ENCODE results near the gene CADPS2.

The CADPS2 gene

GRCh38 chr7:122343601-122344302 lies 542.5 kb downstream of the CADPS2 start:
- TF ChIP-seq, protein P1, sequence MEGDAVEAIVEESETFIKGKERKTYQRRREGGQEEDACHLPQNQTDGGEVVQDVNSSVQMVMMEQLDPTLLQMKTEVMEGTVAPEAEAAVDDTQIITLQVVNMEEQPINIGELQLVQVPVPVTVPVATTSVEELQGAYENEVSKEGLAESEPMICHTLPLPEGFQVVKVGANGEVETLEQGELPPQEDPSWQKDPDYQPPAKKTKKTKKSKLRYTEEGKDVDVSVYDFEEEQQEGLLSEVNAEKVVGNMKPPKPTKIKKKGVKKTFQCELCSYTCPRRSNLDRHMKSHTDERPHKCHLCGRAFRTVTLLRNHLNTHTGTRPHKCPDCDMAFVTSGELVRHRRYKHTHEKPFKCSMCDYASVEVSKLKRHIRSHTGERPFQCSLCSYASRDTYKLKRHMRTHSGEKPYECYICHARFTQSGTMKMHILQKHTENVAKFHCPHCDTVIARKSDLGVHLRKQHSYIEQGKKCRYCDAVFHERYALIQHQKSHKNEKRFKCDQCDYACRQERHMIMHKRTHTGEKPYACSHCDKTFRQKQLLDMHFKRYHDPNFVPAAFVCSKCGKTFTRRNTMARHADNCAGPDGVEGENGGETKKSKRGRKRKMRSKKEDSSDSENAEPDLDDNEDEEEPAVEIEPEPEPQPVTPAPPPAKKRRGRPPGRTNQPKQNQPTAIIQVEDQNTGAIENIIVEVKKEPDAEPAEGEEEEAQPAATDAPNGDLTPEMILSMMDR (IDR thresholded peaks at IDR 0.05) = no peak
- H3K4me1 ChIP-seq (ENCODE audit: control insufficient read depth in 1 of 2, insufficient read depth in 1 of 2, low read depth in 1 of 2, low read length in 1 of 2) = no peaks in the 10 kb centered on the region

DNA sequence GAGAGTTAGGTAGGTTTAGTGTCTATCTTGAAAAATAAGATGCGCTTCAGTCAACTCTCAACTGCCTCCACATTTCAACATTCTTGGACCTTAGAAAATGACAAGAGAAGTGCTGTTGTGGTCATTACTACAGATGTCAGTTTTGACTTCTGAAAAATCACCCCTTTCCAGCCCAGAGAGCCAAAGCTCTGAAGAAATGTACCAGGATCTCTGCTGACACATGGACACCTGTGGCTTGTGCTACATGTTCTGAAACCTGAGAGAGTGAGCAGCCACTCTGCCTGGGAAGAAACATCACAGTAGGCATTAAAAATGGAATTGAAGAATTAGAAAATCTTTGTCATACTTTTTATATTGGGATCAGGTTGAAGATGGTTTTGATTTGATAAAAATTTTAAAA lies 545.8 kb downstream of the CADPS2 start:
- Histone ChIP-seq H3K9me3 (no peaks in the 10 kb centered on the region), H3K36me3 (no peaks in the 10 kb centered on the region), H3K4me1 (ENCODE audit: control insufficient read depth in 1 of 2, insufficient read depth in 1 of 2, low read depth in 1 of 2, low read length in 1 of 2) (no peaks in the 10 kb centered on the region), H3K27me3 (no peaks in the 10 kb centered on the region), H3K4me3 (ENCODE audit: low read depth in 1 of 2, low read length in 1 of 2) (no peak overlapping the region), H3K27ac (no peak overlapping the region)
- TF ChIP-seq, protein P1 (IDR thresholded peaks at IDR 0.05) = no peak

More at GRCh38 chr7:122343601-122344302, 542.5 kb downstream of the CADPS2 start:
- H3K36me3 ChIP-seq = no peaks in the 10 kb centered on the region
- H3K27me3 ChIP-seq = no peaks in the 10 kb centered on the region
- no peak overlapping the region for H3K4me3 ChIP-seq (ENCODE audit: low read depth in 1 of 2, low read length in 1 of 2)
- H3K27ac ChIP-seq = no peak overlapping the region
- no peaks in the 10 kb centered on the region for H3K9me3 ChIP-seq

DNA sequence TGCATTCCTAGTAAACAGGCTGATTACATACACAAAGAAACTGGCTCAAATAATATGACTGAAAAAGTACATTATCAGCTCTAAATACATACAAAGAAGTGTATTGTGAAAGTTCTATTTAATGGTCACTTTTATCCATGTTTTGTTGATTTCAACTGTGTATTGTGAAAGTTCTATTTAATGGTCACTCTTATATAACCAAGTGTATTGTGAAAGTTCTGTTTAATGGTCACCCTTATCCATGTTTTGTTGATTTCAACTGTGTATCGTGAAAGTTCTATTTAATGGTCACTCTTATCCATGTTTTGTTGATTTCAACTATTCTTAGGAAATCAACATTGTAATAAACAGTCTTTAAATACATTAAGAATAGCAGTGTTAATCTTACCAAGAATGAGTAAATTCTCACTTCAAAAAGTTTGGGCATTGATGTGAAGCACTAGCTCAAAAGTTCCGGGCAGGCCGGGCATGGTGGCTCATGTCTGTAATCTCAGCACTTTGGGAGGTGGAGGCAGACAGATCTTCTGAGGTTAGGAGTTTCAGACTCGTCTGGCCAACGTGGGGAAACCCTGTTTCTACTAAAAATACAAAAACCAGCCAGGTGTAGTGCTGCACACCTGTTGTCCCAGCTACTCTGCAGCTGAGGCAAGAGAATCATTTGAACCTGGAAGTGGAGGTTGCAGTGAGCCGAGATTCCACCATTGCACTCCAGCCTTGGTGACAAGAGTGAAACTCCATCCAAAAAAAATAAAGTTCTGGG lies 546.9 kb downstream of the CADPS2 start:
- H3K9me3 ChIP-seq = no peaks in the 10 kb centered on the region
- no peaks in the 10 kb centered on the region for H3K36me3 ChIP-seq
- H3K27me3 ChIP-seq = no peaks in the 10 kb centered on the region
- TF ChIP-seq, protein P1 (IDR thresholded peaks at IDR 0.05) = no peak
- no peak overlapping the region for H3K4me3 ChIP-seq (ENCODE audit: low read depth in 1 of 2, low read length in 1 of 2)
- H3K27ac ChIP-seq = no peak overlapping the region
- H3K4me1 ChIP-seq (ENCODE audit: control insufficient read depth in 1 of 2, insufficient read depth in 1 of 2, low read depth in 1 of 2, low read length in 1 of 2) = no peaks in the 10 kb centered on the region

DNA sequence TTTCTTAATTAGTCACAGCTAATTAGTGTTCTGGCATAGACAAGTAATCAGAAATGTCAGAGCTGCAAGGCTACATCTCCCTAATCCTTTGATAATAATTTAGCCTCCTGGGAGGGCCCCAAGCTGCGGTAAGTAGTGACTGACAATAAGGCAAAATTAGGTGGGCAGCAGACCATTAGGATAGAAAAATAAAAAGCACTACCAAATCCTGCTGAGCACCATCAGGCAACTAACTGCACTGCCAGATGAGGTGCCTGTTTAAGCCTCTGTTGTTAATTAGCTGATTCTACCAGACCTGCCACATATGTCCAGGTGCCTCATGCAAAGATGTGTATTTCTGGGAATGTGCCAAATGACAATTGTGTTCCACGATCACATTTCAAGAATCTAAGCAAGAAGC lies 549.2 kb downstream of the CADPS2 start:
- no peaks in the 10 kb centered on the region for H3K27me3 ChIP-seq
- H3K36me3 ChIP-seq = no peaks in the 10 kb centered on the region
- H3K4me3 ChIP-seq (ENCODE audit: low read depth in 1 of 2, low read length in 1 of 2) = no peak overlapping the region
- no peak overlapping the region for H3K27ac ChIP-seq
- TF ChIP-seq, protein P1 (IDR thresholded peaks at IDR 0.05) = no peak
- H3K9me3 ChIP-seq = no peaks in the 10 kb centered on the region
- H3K4me1 ChIP-seq (ENCODE audit: control insufficient read depth in 1 of 2, insufficient read depth in 1 of 2, low read depth in 1 of 2, low read length in 1 of 2) = no peaks in the 10 kb centered on the region

GRCh38 chr7:122329145-122329802 lies 557.0 kb downstream of the CADPS2 start:
- no peaks in the 10 kb centered on the region for H3K27me3 ChIP-seq
- no peaks in the 10 kb centered on the region for H3K4me1 ChIP-seq (ENCODE audit: control insufficient read depth in 1 of 2, insufficient read depth in 1 of 2, low read depth in 1 of 2, low read length in 1 of 2)
- H3K27ac ChIP-seq = no peak overlapping the region
- H3K36me3 ChIP-seq = no peaks in the 10 kb centered on the region
- H3K9me3 ChIP-seq = no peaks in the 10 kb centered on the region
- no peak overlapping the region for H3K4me3 ChIP-seq (ENCODE audit: low read depth in 1 of 2, low read length in 1 of 2)
- TF ChIP-seq, protein P1 (IDR thresholded peaks at IDR 0.05) = no peak
